Activated CD8-positive, alpha-beta memory T cell treated with anti-CD3 and anti-CD28 coated beads for 36 hours (primary cell): ENCODE results near the gene LGI4. TPM values are rescaled to one million over a fixed set of nuclear protein-coding genes. Genes with fewer than 3 reads are reported as not detected.

Experiments used
- CTCF ChIA-PET: fragments of 350-600 bp; sonication (Branson Sonifier 250); formaldehyde crosslinking; loops from one replicate; lab custom pipeline; 2021; ENCODE audit warnings: antibody characterized with exemption; lab: Charles Lee
- POLR2A ChIA-PET: fragments of 350-600 bp; sonication (Branson Sonifier 250); formaldehyde crosslinking; loops from one replicate; lab custom pipeline; 2021; ENCODE audit warnings: antibody characterized with exemption; lab: Charles Lee
- total RNA-seq, 2 experiments: library from RNA; stranded (reverse); gene quantifications; one replicate each; pipeline ENCODE4 v1.2.3, GENCODE V29; 2021

Gene LGI4
- total RNA-seq, 2 experiments from 2014 or later, result not detected

DNA sequence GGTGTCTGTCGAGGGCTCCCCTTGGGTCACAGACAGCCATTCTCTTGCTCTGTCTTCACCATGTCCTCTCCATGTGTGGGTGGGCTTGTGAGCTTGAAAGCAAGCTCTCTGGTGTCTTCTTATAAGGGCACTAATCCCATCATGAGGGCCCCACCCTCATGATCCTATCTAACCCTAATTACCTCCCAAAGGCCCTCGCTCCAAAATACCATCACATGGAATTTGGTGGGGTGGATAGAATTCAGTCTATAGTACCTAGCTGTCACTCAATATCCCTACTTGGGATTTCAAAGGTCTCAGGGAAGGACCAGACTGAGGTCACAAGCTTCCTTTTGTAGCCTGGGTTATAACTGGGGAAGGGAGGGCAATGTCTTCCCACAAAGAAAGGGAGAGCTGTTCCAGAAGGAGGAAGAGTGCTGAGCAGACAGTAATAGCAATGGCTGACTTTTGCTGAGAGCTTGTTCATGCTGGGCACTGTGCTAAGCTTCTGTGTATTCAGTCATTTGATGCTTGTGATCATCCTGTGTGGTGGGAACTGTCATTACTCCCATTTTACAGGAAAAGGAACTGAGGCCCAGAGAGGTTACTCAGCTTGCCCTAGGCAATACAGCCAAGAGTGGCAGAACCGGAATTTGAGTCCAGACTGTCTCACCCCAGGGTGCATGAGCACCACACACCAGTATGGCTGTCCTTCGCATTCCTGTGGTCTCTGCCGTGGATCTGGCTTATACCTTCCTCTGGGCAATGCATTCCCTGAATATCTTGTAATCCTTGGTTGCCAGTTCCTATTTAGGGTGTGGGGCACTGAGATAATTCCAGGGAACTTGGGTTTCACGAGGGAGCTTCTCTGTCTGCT lies 27.8 kb upstream of the LGI4 start:
- POLR2A ChIA-PET, result no interaction called here
- CTCF ChIA-PET, result interaction anchor here (0.6 to 2.9 kb wide), 2 partner anchors 8 to 723 kb away, joined by 3 to 20 read pairs; partner anchors contain the start of gene FXYD5

- CTCF ChIA-PET, result no interaction called here
- POLR2A ChIA-PET, result no interaction called here
Measured at GRCh38 chr19:35161434-35161743, 26.5 kb upstream of the LGI4 start.

GRCh38 chr19:35160629-35161433 lies 26.0 kb upstream of the LGI4 start:
- POLR2A ChIA-PET, result no interaction called here

GRCh38 chr19:35159606-35160005 lies 24.7 kb upstream of the LGI4 start:
- ChIA-PET CTCF (no interaction called here), POLR2A (no interaction called here)

More at GRCh38 chr19:35160629-35161433, 26.0 kb upstream of the LGI4 start:
- CTCF ChIA-PET, result no interaction called here

- CTCF ChIA-PET, result no interaction called here
- POLR2A ChIA-PET, result no interaction called here
Measured at GRCh38 chr19:35157431-35157830, 22.6 kb upstream of the LGI4 start.

DNA sequence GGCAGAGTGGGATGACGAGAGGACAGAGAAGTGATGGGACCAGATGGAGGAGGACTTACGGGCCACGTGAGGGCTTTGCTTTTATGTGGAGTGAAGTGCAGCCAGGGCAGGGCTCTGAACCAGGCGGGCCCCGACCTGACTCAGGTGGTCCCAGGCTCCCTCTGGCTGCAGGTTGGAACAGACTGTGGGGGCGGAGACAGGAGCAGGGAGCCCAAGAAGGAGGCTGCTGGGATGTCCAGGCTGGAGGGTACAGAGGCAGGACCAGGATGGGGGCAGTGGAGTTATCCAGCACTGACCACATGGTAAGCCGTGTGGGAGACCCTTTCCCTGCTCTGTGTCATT lies 21.8 kb upstream of the LGI4 start:
- ChIA-PET POLR2A (no interaction called here), CTCF (interaction anchor here (0.5 kb wide), 1 partner anchor 430 kb away, joined by 3 read pairs; no protein-coding TSS in a partner anchor)

DNA sequence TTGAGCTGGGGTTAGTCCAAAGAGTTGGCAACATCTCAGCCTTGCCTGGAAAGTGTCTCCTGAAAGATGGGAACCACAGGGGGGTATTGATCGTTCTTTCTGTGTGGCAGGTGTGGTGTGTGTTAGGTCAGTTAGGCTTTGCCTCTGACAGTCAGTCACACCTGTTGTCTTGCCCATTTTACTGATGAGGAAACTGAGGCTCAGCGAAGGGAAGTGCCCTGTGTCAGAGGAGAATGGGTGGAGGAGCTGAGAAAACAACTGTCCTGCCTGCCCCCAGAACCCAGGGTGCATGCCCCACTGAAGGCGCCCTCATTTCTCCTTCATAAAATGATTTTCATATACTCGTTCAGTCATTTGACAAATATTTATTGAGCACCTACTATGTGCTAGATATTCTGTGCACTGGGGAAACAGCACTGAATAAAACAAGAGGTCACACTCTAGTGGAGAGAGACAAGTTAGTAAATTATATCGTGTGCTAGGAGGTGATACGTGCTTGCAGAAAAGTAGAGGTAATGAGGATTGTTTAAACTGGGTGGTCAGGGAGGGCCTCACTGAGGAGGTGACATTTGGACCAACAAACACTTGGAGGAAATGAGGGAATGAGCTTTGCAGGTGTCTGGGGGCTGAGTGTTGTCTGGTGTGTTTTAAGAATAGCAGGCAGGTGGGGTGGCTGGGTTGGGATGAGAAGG lies 21.3 kb upstream of the LGI4 start:
- CTCF ChIA-PET, result interaction anchor here (3.1 kb wide), 1 partner anchor 7 kb away, joined by 20 read pairs; no protein-coding TSS in a partner anchor
- POLR2A ChIA-PET, result no interaction called here

DNA sequence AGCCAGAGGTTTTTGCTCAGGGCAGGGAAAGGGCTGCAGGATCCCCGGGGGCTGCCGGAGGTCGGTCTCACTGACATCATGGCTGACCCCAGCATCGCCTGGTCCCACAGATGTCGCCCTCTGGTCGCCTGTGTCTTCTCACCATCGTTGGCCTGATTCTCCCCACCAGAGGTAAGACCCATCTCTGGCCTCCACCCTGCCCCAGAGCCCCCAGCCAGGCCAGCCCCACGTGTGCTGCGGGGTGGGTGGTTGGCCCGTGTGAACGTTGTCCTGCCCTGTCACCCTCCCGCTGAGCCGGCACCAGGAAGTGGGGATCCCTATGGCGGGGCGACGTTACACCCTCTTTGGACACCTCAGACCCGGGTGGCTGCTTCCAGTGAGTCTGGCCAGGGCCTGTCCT lies 20.6 kb upstream of the LGI4 start:
- POLR2A ChIA-PET, result interaction anchor here (0.6 to 1.9 kb wide), 2 partner anchors 10 to 88 kb away, joined by 4 to 6 read pairs; no protein-coding TSS in a partner anchor

GRCh38 chr19:35154525-35155406 lies 19.9 kb upstream of the LGI4 start, which contains the start of gene FXYD5:
FXYD5 (plus strand) TSS chr19:35154735; CDS start chr19:35155551, 816 bp downstream.
- ChIA-PET POLR2A (interaction anchor here (0.6 to 1.9 kb wide), 4 partner anchors 9 to 87 kb away, joined by 4 to 6 read pairs (median 6); no protein-coding TSS in a partner anchor), CTCF (interaction anchor here (1.1 to 3.6 kb wide), 7 partner anchors 9 to 88 kb away, joined by 3 to 30 read pairs (median 5); partner anchors contain the start of gene FXYD7)

More for the DNA sequence above, 20.6 kb upstream of the LGI4 start:
- CTCF ChIA-PET, result interaction anchor here (3.1 to 3.6 kb wide), 3 partner anchors 8 to 14 kb away, joined by 20 to 30 read pairs (median 20); partner anchors contain the start of gene FXYD7

DNA sequence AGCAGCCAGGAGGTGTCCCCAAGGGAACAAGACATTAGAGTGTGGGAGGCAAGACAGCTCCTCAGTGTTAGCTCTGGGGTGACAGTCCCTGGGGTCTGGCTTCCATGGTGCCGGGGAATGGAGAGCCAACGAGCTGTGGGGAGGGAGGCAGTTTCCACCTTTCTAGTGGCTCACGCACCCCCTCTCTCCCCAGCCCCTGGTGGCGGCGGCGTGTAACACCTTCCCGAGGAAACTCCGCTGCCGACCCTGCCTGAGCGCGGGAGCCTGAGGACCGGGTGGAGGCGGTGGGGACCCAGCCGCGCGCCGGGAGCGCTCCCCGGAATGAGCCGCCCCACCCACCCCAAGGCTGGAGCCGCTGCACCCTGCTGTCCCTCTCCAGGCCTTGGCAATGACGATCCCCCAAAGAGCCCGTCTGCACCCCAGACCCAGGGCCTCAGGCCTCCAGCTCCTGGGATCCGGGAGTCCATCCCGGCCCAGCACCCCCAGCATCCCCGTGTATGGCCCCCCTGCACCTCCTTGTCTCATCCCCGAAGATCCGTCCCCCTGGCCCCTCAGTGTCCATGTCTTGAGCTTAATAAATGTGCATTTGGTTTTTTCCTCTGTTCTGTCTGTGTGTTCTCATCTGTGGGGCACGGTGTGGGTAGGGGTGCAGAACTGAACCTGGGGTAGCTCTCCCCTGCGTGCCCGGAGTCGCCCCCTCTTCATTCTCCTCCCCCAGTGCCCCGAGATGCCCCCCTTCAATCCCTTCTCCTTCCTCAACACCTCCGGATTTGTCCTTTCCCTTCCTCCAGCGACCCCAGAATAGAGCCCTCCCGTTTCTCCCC lies 19.1 kb upstream of the LGI4 start:
- ChIA-PET POLR2A (interaction anchor here (0.6 to 1.9 kb wide), 5 partner anchors 8 to 86 kb away, joined by 3 to 6 read pairs (median 5); no protein-coding TSS in a partner anchor), CTCF (interaction anchor here (1.0 to 3.6 kb wide), 9 partner anchors 9 to 87 kb away, joined by 3 to 30 read pairs (median 3); partner anchors contain the start of gene FXYD7)

DNA sequence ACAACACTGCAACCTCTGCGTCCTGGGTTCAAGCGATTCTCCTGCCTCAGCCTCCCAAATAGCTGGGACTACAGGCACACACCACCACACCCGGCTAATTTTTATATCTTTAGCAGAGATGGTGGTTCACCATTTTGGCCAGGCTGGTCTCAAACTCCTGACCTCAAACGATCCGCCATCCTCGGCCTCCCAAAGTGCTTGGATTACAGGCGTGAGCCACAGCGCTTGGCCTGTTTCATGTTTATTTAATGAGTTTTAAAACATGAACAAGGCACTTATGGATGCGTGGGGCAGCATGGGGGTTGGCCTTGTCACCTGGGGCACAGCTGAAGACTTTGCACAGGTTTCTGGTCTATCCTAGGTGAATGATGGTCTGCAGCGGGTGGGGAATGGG lies 18.3 kb upstream of the LGI4 start:
- ChIA-PET CTCF (interaction anchor here (1.0 to 3.6 kb wide), 8 partner anchors 8 to 86 kb away, joined by 3 to 30 read pairs (median 4); partner anchors contain the start of gene FXYD7), POLR2A (interaction anchor here (0.6 kb wide), 1 partner anchor 37 kb away, joined by 5 read pairs; no protein-coding TSS in a partner anchor)

DNA sequence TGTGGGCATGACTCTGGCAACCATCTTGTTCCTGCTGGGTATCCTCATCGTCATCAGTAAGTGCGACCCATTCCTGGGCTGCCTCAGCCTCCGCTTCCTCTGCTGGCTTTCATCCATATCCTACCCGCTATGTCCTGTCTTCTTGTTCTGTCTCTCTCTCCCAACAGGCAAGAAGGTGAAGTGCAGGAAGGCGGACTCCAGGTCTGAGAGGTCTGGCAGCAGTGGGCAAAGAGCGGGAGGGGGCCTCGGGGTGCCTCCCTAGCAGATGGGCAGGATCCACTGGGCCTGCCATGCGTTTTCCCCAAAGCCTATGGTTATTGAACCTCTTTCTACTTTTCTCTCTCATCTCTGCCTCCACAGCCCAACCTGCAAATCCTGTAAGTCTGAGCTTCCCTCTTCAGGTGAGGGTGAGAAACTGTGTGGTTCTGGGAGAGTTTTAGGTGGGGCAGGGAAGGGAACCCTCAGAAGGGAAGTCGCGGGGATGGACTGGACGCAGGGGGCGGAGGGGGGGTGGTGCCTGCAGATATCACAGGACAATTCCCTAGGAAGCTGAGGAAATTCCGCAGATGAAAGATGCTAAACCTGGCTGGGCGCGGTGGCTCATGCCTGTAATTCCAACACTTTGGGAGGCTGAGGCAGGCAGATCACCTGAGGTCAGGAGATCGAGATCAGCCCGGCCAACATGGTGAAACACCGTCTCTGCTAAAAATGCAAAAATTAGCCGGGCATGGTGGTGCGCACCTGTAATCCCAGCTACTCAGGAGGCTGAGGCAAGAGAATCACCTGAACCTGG lies 16.6 kb upstream of the LGI4 start:
- POLR2A ChIA-PET, result no interaction called here
- CTCF ChIA-PET, result no interaction called here

- CTCF ChIA-PET, result no interaction called here
- POLR2A ChIA-PET, result no interaction called here
Measured at GRCh38 chr19:35150445-35150844, 15.6 kb upstream of the LGI4 start.

- POLR2A ChIA-PET, result no interaction called here
- CTCF ChIA-PET, result interaction anchor here (0.6 kb wide), 1 partner anchor 288 kb away, joined by 3 read pairs; no protein-coding TSS in a partner anchor
Measured at GRCh38 chr19:35149463-35149862, 14.6 kb upstream of the LGI4 start.

DNA sequence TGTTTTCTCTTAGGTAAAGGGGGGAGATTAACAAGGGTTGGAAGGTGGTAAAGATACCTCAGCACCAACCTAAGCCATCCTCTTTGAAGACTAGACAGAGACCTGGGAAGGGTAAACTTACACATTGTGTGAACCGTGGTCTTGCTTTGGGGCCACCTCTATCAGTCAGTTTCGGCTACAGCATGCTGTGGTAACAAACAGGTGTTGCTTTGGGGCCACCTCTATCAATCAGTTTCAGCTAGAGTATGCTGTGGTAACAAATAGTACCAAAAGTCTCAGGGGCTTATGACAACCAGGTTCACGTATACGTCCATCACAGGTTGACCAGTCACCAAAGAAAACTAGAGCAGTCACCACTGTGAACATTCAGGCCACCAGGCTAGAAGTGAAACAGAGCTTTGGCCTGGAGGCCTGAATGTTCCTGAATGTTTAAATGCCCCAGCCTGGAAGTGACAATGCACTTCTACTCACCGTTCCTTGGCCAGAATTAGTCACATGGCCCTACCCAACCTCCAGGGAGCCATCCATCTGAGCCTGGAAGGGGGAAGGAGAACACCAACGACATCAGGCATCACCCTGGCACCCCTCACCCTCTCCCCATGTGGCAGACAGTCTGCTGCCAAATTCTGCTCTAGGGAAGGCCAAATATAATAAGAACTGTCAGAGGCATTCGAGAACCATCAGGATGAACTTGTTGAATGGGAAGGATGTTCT lies 12.0 kb upstream of the LGI4 start:
- ChIA-PET POLR2A (no interaction called here), CTCF (no interaction called here)
